IPS DF 6.9 (cell line): Measurements from ENCODE around the gene FAM81A.

Source experiments
- DNase-seq: peaks from one replicate; pipeline ENCODE4 v3.0.0-alpha.2; 2013; ENCODE audit warnings: low read depth, low spot score
- H3K27ac ChIP-seq: one replicate; pipeline ENCODE4 v1.5.1; 2013; ENCODE audit warnings: low read length, control low read depth
- H3K27me3 ChIP-seq: 2 replicates; pipeline ENCODE4 v1.6.1; 2013; ENCODE audit warnings: mild to moderate bottlenecking, low read length; ENCODE audit not compliant: control insufficient read depth, insufficient read depth
- H3K36me3 ChIP-seq: 2 replicates; pipeline ENCODE4 v1.6.1; 2013; ENCODE audit warnings: low read length; ENCODE audit not compliant: control insufficient read depth, insufficient read depth
- H3K4me1 ChIP-seq: 2 replicates; pipeline ENCODE4 v1.6.1; 2013; ENCODE audit warnings: low read length; ENCODE audit not compliant: control insufficient read depth, insufficient read depth
- H3K4me3 ChIP-seq: 2 replicates; pipeline ENCODE4 v1.5.1; 2013; ENCODE audit warnings: mild to moderate bottlenecking, low read length
- H3K9me3 ChIP-seq: 2 replicates; pipeline ENCODE4 v1.6.1; 2013; ENCODE audit warnings: low read length, inconsistent platforms; ENCODE audit not compliant: control insufficient read depth, insufficient read depth
- WGBS: extraction: QIAGEN DNeasy Blood & Tissue Kit; methylation state at CpG from one replicate; pipeline ENCODE4 v1.1.7; 2013; ENCODE audit warnings: mixed read lengths, missing lambda C conversion rate; ENCODE audit not compliant: insufficient read length, insufficient coverage; 5-methylcytosine and 5-hydroxymethylcytosine counted together

The FAM81A gene

GRCh38 chr15:59444081-59444835 lies 6.3 kb downstream of the FAM81A start:
- no CpG with 5 or more reads among the region's 11 CpGs for WGBS
- Histone ChIP-seq H3K27ac (no peak overlapping the region), H3K27me3 (no peaks in the 10 kb centered on the region), H3K4me1 (no peaks in the 10 kb centered on the region), H3K4me3 (no peak overlapping the region), H3K9me3 (no peaks in the 10 kb centered on the region), H3K36me3 (no peaks in the 10 kb centered on the region)
- DNase-seq: no peak

GRCh38 chr15:59444980-59445545 lies 7.1 kb downstream of the FAM81A start:
- no peaks in the 10 kb centered on the region for H3K27me3 ChIP-seq

GRCh38 chr15:59446232-59446957 lies 8.4 kb downstream of the FAM81A start:
- no peaks in the 10 kb centered on the region for H3K4me1 ChIP-seq
- H3K27me3 ChIP-seq: no peaks in the 10 kb centered on the region
- H3K27ac ChIP-seq: no peak overlapping the region
- DNase-seq: no peak
- no peaks in the 10 kb centered on the region for H3K9me3 ChIP-seq
- no peak overlapping the region for H3K4me3 ChIP-seq
- H3K36me3 ChIP-seq: no peaks in the 10 kb centered on the region
- no CpG with 5 or more reads among the region's 3 CpGs for WGBS

More at GRCh38 chr15:59444980-59445545, 7.1 kb downstream of the FAM81A start:
- Histone ChIP-seq H3K27ac (no peak overlapping the region), H3K4me3 (no peak overlapping the region), H3K9me3 (no peaks in the 10 kb centered on the region), H3K4me1 (no peaks in the 10 kb centered on the region), H3K36me3 (no peaks in the 10 kb centered on the region)
- no peak for DNase-seq
- no CpG with 5 or more reads among the region's 11 CpGs for WGBS

DNA sequence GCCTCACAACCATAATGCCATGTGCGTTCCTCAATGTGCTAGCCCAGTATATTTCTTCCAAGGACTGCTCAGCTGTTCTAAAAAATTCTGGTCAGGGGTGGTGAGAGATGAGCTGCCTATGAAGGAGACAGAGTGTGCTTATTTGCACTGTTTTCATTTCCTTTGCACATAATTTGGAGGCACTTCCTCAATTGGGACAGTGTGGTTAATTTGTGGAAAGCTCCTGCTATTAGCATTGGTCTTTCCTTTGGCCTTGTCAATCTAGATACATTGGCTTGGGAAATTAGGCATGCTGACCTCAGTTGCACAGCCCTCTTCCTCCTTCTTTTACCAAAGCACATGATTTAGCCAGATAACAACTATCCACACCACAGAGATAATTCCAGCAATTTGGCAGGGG lies 9.4 kb downstream of the FAM81A start:
- DNase-seq: no peak
- H3K9me3 ChIP-seq: no peaks in the 10 kb centered on the region

GRCh38 chr15:59448871-59449270 lies 10.9 kb downstream of the FAM81A start:
- no peak for DNase-seq
- H3K4me1 ChIP-seq: no peaks in the 10 kb centered on the region

More for the DNA sequence above, 9.4 kb downstream of the FAM81A start:
- H3K4me3 ChIP-seq: no peak overlapping the region
- H3K27me3 ChIP-seq: no peaks in the 10 kb centered on the region
- no peaks in the 10 kb centered on the region for H3K36me3 ChIP-seq
- no peaks in the 10 kb centered on the region for H3K4me1 ChIP-seq
- no peak overlapping the region for H3K27ac ChIP-seq
- WGBS: no CpG with 5 or more reads among the region's 1 CpG

DNA sequence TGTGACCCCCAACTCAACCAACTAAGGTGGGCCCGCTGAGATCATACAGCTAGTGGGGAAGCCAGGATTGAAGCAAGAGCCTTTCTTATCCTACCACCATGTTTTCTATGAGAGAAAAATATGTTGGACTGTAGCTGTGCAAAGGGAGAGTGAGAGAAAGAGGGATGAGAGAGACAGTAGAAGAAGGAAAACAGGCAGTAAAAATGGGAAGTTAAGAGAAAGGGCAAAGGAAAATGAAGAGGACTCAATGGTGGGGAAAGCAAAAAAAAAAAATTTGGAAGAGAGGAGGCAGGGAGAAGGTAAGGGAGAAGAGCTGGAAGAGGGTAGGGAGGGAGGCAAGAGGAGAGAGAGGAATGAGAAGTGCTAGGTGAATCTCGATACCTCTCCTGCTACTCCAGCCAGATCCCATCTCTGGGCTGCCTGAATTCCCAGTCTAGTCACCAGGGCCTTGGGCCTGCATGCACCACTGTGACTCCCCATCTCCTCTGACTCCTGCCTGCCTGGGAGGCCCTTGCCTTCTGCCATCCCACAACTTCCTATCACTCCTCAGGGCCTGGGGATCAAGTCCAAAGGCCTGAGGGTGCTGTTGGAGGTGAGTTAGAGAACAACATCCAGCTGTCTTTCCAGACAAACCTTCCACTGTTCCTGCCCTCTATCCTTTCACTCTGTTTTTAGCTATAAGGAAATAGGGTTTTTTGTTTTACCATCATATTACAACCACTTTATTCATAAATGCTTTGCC lies 15.7 kb downstream of the FAM81A start:
- Histone ChIP-seq H3K27me3 (no peaks in the 10 kb centered on the region), H3K36me3 (no peaks in the 10 kb centered on the region), H3K4me1 (no peaks in the 10 kb centered on the region), H3K4me3 (no peak overlapping the region), H3K27ac (no peak overlapping the region), H3K9me3 (no peaks in the 10 kb centered on the region)
- WGBS: no CpG with 5 or more reads among the region's 2 CpGs
- DNase-seq: no peak

More at GRCh38 chr15:59448871-59449270, 10.9 kb downstream of the FAM81A start:
- no peak overlapping the region for H3K4me3 ChIP-seq
- H3K9me3 ChIP-seq: no peaks in the 10 kb centered on the region
- H3K36me3 ChIP-seq: no peaks in the 10 kb centered on the region
- no peaks in the 10 kb centered on the region for H3K27me3 ChIP-seq
- no peak overlapping the region for H3K27ac ChIP-seq

- Histone ChIP-seq H3K4me1 (no peaks in the 10 kb centered on the region), H3K27me3 (no peaks in the 10 kb centered on the region), H3K27ac (no peak overlapping the region), H3K36me3 (no peaks in the 10 kb centered on the region), H3K4me3 (no peak overlapping the region), H3K9me3 (no peaks in the 10 kb centered on the region)
- no peak for DNase-seq
- no CpG with 5 or more reads among the region's 8 CpGs for WGBS
Measured at GRCh38 chr15:59456114-59456513, 18.1 kb downstream of the FAM81A start.

GRCh38 chr15:59457103-59457502 lies 19.1 kb downstream of the FAM81A start:
- WGBS: no CpG with 5 or more reads among the region's 3 CpGs
- H3K27me3 ChIP-seq: no peaks in the 10 kb centered on the region
- DNase-seq: no peak
- H3K27ac ChIP-seq: no peak overlapping the region
- no peaks in the 10 kb centered on the region for H3K4me1 ChIP-seq
- no peaks in the 10 kb centered on the region for H3K36me3 ChIP-seq
- H3K4me3 ChIP-seq: no peak overlapping the region
- H3K9me3 ChIP-seq: no peaks in the 10 kb centered on the region

DNA sequence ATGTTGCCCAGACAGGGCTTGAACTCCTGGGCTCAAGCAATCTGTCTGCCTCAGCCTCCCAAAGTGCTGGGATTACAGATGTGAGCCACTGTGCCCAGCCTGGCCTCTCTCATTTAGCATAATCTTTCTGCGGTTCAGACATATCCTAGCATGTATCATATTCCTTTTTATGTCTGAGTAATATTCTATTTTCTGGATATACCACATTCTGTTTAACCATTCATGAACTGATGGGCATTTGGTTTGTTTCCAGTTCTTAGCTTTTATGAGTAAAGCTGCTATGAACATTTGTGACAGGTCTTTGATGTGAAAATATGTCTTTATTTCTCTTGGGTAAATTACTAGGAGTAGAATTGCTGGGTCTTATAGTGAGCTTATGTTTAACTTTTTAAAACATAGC lies 23.5 kb downstream of the FAM81A start:
- Histone ChIP-seq H3K27me3 (no peaks in the 10 kb centered on the region), H3K27ac (no peak overlapping the region), H3K9me3 (no peaks in the 10 kb centered on the region), H3K36me3 (no peaks in the 10 kb centered on the region), H3K4me3 (no peak overlapping the region), H3K4me1 (no peaks in the 10 kb centered on the region)
- DNase-seq: no peak
- no CpG with 5 or more reads among the region's 1 CpG for WGBS

- no CpG with 5 or more reads among the region's 5 CpGs for whole genome bisulfite sequencing
- H3K9me3 ChIP-seq: no peaks in the 10 kb centered on the region
- H3K36me3 ChIP-seq: no peaks in the 10 kb centered on the region
- no peaks in the 10 kb centered on the region for H3K27me3 ChIP-seq
- no peak overlapping the region for H3K27ac ChIP-seq
- DNase-seq: no peak
- no peaks in the 10 kb centered on the region for H3K4me1 ChIP-seq
- no peak overlapping the region for H3K4me3 ChIP-seq
Measured at GRCh38 chr15:59473226-59473625, 35.2 kb downstream of the FAM81A start.
